ENCODE results near the gene TAP2. TPM values are rescaled to one million over a fixed set of nuclear protein-coding genes. Genes with fewer than 3 reads are reported as not detected.

Gene TAP2
- total and polyA plus RNA-seq, 10 of the 15 experiments (the other 5 are each of a cell fraction or from before 2014, with no cell fraction given): 5.3 to 77.2 (median 35.3) TPM

- ChIA-PET RAD21 (ENCODE audit: unreplicated experiment) (interaction anchor here (0.8 to 10.5 kb wide), 8 partner anchors 11 to 283 kb away, joined by 3 to 269 read pairs (median 4); partner anchors contain the start of genes HLA-DMA, HLA-DMB, PSMB9 and TAP1), CTCF (interaction anchor here (0.6 to 10.7 kb wide), 13 partner anchors 11 to 352 kb away, joined by 3 to 311 read pairs (median 4); partner anchors contain the start of genes PSMB9 and TAP1), SMC1A (ENCODE audit: uncharacterized antibody, unreplicated experiment) (interaction anchor here (0.6 to 3.9 kb wide), 9 partner anchors 9 to 139 kb away, joined by 3 to 69 read pairs (median 8); partner anchors contain the start of genes HLA-DMA, PSMB9 and TAP1), POLR2A (interaction anchor here (0.7 to 10.5 kb wide), 21 partner anchors 8 to 650 kb away, joined by 3 to 357 read pairs (median 6); partner anchors contain the start of genes BRD2, HLA-DMA, HLA-DMB and HLA-DPA1)
- H3K4me3 ChIP-seq: peak overlapping the region; percentile 96
- peak overlapping the region; percentile 99 for H3K4me2 ChIP-seq (ENCODE audit: control insufficient read depth, insufficient read depth)
- H3K27me3 ChIP-seq (replicated peaks in 1 of 2; ENCODE audit: control insufficient read depth in 2 of 2, insufficient read depth in 2 of 2, low read length in 1 of 2): no peaks in the 10 kb centered on the region
- BruUV-seq (replicated peaks): no TSS peak
- H3K36me3 ChIP-seq (ENCODE audit: control insufficient read depth in 2 of 2, insufficient read depth in 2 of 2, low read length in 1 of 2): peaks cover 8 to 56% of the 10 kb centered on the region in 2 experiments
- peak overlapping the region; percentile 99 for H3K9ac ChIP-seq (ENCODE audit: control insufficient read depth, insufficient read depth, low read length)
- peaks cover 85% of the 10 kb centered on the region for H3K79me2 ChIP-seq (ENCODE audit: control insufficient read depth, insufficient read depth, low read length)
- ATAC-seq (peak; percentile 33), DNase-seq (ENCODE audit: low read depth, low spot score) (no peak), FAIRE-seq (no peak)
- in situ Hi-C loops (cut with MboI) (no loop called here), intact Hi-C loops (cut with micrococcal nuclease; ENCODE audit: unreplicated experiment) (no loop called here)
- H3K27ac ChIP-seq (ENCODE audit: control insufficient read depth, insufficient read depth): peak overlapping the region; percentile 96
- no peaks in the 10 kb centered on the region; the same call in 1 of the 2 replicates for H4K20me1 ChIP-seq (ENCODE audit: control insufficient read depth, insufficient read depth)
- WGBS (ENCODE audit: insufficient coverage, insufficient replicate concordance, low lambda C conversion rate, missing lambda C conversion rate): under 1% methylated on average over 10 of the region's 10 CpGs
- peaks cover 63% of the 10 kb centered on the region for H3K4me1 ChIP-seq (ENCODE audit: control insufficient read depth, insufficient read depth, low read length)
- no peak overlapping the region for H2AFZ ChIP-seq (ENCODE audit: control insufficient read depth, low read depth, low read length)
- no peaks in the 10 kb centered on the region for H3K9me3 ChIP-seq (replicated peaks; ENCODE audit: control insufficient read depth, insufficient read depth, low read length)
- TF ChIP-seq NBN (IDR thresholded peaks at IDR 0.05) (0 out of 2 replicates have a peak, but pooled peaks have one; percentile 12), ETV6 (conservative IDR thresholded peaks at IDR 0.05 in 1 of 2, IDR thresholded peaks at IDR 0.05 in 1 of 2; ENCODE audit: borderline replicate concordance in 1 of 2, low read depth in 1 of 2) (peak in 1 of 2 experiments; percentile 42; a peak in 1 of 4 replicates), IKZF1 (conservative IDR thresholded peaks at IDR 0.05) (peak; percentile 87), BMI1 (IDR thresholded peaks at IDR 0.05; ENCODE audit: borderline replicate concordance) (no peak), SMAD5 (IDR thresholded peaks at IDR 0.05; ENCODE audit: low read depth) (peak; percentile 41; the same call in 1 of the 2 replicates), RELB (IDR thresholded peaks at IDR 0.05; ENCODE audit: low read depth) (peak; percentile 26; the same call in 1 of the 2 replicates), TCF12 (IDR thresholded peaks at IDR 0.05; ENCODE audit: low read depth, low read length) (peak; percentile 36; the same call in 1 of the 2 replicates), CBFB (IDR thresholded peaks at IDR 0.05; ENCODE audit: low read depth) (0 out of 2 replicates have a peak, but pooled peaks have one; percentile 28), IKZF2 (IDR thresholded peaks at IDR 0.05) (peak; percentile 54 to 62; a peak in 3 of 4 replicates), NFYB (IDR thresholded peaks at IDR 0.05; ENCODE audit: insufficient read depth, low read depth, low read length) (no peak), ZNF687 (IDR thresholded peaks at IDR 0.05) (0 out of 2 replicates have a peak, but pooled peaks have one; percentile 54), POLR2A (IDR thresholded peaks at IDR 0.05; ENCODE audit: low read depth, low read length) (peak; percentile 79), EED (IDR thresholded peaks at IDR 0.05; ENCODE audit: low read depth) (peak; percentile 78), POU2F2 (IDR thresholded peaks at IDR 0.05; ENCODE audit: borderline replicate concordance, low read depth, low read length) (0 out of 3 replicates have a peak, but pooled peaks have one; percentile 46), SMAD1 (IDR thresholded peaks at IDR 0.05; ENCODE audit: low read depth, partially characterized antibody) (no peak), HDAC2 (IDR thresholded peaks at IDR 0.05) (no peak), BACH1 (IDR thresholded peaks at IDR 0.05; ENCODE audit: borderline replicate concordance) (0 out of 2 replicates have a peak, but pooled peaks have one; percentile 57), POLR2AphosphoS5 (IDR thresholded peaks at IDR 0.05; ENCODE audit: low read length) (peak; percentile 37), WRNIP1 (IDR thresholded peaks at IDR 0.05; ENCODE audit: borderline replicate concordance, low read depth, low read length) (peak; percentile 78; the same call in 1 of the 2 replicates), CHD1 (IDR thresholded peaks at IDR 0.05; ENCODE audit: low read depth, low read length) (0 out of 2 replicates have a peak, but pooled peaks have one; percentile 35)
Observed at GRCh38 chr6:32845384-32845884, 6.9 kb upstream of the TAP2 start.

All from GM12878 (cell line).